ENCODE measurements around the gene PTPN3. TPM values are rescaled to one million over a fixed set of nuclear protein-coding genes. Genes with fewer than 3 reads are reported as not detected.
A peak's percentile ranks its signal among the peaks of the same experiment; 100 is the strongest.

The PTPN3 gene
- total RNA-seq, 2 donors from 2014 or later, result 23.6 to 26.7 TPM

DNA sequence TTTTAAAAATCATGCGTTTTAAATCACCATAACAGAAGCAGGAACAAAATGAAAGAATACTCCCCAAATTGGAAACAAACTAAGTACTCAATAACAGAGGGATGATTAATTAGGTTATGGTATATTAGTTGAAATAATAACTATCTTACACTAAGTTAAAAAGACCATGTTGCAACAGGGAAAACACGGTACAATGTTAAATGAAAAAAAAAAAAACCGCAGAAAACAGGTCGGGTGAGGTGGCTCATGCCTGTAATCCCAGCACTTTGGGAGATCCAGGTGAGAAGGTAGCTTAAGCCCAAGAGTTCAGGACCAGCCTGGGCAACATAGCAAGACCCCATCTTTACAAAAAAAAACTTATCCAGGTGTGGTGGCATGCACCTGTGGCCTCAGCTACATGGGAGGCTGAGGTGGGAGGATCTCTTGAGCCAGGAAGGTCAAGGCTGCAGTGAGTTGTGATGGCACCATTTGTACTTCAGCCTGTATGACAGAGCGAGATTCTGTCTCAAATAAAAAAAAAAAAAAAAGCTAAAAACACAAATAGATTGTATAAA is 2.4 kb upstream of the PTPN3 start:
- Histone ChIP-seq H3K4me3 (no peak overlapping the region), H3K9me3 (no peaks in the 10 kb centered on the region), H3K36me3 (no peaks in the 10 kb centered on the region), H3K9ac (ENCODE audit: low read depth in 2 of 2, low read length in 2 of 2) (peak overlapping the region in 1 of 2 donors; percentile 54), H3K4me1 (no peaks in the 10 kb centered on the region), H3K27me3 (peaks cover 7% of the 10 kb centered on the region), H3K27ac (no peak overlapping the region)
- DNase-seq, result no peak
- intact Hi-C loops (cut with DNase I), result no loop called here
- TF ChIP-seq, protein P1, sequence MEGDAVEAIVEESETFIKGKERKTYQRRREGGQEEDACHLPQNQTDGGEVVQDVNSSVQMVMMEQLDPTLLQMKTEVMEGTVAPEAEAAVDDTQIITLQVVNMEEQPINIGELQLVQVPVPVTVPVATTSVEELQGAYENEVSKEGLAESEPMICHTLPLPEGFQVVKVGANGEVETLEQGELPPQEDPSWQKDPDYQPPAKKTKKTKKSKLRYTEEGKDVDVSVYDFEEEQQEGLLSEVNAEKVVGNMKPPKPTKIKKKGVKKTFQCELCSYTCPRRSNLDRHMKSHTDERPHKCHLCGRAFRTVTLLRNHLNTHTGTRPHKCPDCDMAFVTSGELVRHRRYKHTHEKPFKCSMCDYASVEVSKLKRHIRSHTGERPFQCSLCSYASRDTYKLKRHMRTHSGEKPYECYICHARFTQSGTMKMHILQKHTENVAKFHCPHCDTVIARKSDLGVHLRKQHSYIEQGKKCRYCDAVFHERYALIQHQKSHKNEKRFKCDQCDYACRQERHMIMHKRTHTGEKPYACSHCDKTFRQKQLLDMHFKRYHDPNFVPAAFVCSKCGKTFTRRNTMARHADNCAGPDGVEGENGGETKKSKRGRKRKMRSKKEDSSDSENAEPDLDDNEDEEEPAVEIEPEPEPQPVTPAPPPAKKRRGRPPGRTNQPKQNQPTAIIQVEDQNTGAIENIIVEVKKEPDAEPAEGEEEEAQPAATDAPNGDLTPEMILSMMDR (IDR thresholded peaks at IDR 0.05), result no peak

DNA sequence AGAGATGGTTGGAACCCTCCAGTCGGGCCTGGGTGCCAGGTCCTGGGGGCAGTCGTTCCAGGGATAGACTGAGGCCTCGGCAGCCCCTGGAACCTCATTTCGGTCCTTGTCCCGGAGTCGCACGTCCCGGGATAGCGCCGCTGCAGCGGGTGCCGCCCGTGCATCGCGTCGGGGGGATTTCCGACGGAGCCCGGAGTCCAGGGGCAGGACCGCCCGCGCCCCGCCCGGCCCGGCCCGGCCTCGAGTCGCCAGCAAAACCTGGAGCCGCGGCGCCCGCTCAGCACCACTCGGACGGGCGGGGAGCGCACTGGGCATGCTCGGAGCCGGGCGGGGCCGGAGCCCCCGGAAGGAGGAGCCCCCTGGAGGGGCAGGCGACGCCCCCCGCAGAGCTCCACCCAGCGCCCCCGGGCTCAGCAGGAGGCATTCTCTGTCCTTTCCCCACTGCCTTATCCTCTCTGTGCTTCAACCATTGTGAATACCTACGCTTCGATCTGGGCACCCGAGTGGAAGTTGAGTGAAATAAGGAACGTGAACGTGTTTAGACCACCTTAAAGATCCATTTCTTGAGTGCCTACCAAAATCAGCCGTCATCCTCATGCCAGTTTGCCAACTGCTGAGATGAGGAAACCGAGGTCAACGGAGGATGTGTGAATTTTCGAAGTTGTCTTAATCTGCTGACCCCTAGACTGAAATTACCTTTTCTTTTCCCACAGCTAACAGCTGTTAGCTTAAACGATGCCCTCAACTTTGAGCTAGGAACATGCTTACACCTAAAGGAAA is 1.7 kb upstream of the PTPN3 start:
- no peak overlapping the region for H3K27ac ChIP-seq
- H3K9me3 ChIP-seq, result no peaks in the 10 kb centered on the region
- DNase-seq, result peak; percentile 77
- H3K36me3 ChIP-seq, result no peaks in the 10 kb centered on the region
- intact Hi-C loops (cut with DNase I), result no loop called here
- H3K9ac ChIP-seq (ENCODE audit: low read depth in 2 of 2, low read length in 2 of 2), result peak overlapping the region in 1 of 2 donors; percentile 57
- H3K4me1 ChIP-seq, result no peaks in the 10 kb centered on the region
- TF ChIP-seq, protein P1 (IDR thresholded peaks at IDR 0.05), result no peak
- peaks cover 7% of the 10 kb centered on the region for H3K27me3 ChIP-seq
- H3K4me3 ChIP-seq, result peak overlapping the region; percentile 37

- DNase-seq, result no peak
- no peaks in the 10 kb centered on the region for H3K9me3 ChIP-seq
- H3K27ac ChIP-seq, result no peak overlapping the region
- H3K9ac ChIP-seq (ENCODE audit: low read depth in 2 of 2, low read length in 2 of 2), result peak overlapping the region in 1 of 2 donors; percentile 57
- intact Hi-C loops (cut with DNase I), result no loop called here
- peak overlapping the region; percentile 37 for H3K4me3 ChIP-seq
- no peaks in the 10 kb centered on the region for H3K4me1 ChIP-seq
- no peaks in the 10 kb centered on the region for H3K36me3 ChIP-seq
- TF ChIP-seq, protein P1 (IDR thresholded peaks at IDR 0.05), result no peak
- peaks cover 7% of the 10 kb centered on the region for H3K27me3 ChIP-seq
These were observed 1.1 kb upstream of the PTPN3 start for GRCh38 chr9:109499093-109499630.

DNA sequence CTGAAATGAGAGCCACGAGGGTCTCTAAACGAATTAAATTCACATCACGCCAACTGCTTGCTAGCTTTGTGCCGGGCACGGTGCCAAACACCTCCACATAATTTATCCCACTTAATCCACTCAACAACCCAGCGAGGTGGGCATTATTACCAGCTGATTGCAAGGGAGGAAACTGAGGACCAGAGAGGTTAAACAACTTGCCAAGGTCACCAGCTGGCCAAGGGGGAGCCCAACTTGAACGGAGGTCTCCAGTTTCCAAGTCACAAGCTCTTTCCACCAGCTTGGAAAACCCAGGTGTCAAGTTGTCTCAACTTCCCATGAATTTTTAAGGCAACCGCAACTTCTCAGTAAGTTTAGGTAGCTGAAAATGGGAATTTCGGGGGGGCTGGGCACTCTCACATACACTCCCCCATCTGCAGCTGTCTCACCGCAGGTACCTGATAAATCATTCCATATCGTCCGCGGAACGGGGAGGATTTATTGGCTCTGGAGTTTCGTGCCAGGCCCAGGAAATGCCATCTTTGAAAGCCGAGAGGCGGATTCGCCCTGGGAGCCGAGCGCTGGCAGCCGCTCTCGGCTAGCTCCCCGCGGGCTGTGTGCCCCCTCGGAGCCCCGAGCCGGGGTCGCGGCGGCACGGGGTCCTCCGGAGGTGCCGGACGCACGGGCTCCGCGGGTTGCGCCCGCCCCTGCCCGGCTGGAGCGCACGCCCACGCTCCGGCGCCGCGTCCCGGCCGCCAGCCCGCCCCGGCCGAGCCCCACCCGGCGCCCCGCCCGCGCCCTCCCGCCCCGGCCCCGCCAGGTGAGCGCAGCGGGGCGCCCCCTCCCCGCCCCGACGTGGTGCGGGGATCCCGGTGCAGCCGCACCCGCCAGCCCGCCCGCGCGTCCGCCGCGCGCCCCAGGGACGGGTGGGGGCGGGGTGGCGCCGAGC is 617 bp downstream of the PTPN3 start:
- peak overlapping the region; percentile 57 for H3K27ac ChIP-seq
- H3K4me1 ChIP-seq, result no peaks in the 10 kb centered on the region
- peak; percentile 66 for DNase-seq
- peak overlapping the region; percentile 52 for H3K4me3 ChIP-seq
- peak overlapping the region; percentile 66 to 81 for H3K9ac ChIP-seq (ENCODE audit: low read depth in 2 of 2, low read length in 2 of 2)
- H3K27me3 ChIP-seq, result peaks cover 7% of the 10 kb centered on the region
- TF ChIP-seq, protein P1 (IDR thresholded peaks at IDR 0.05), result no peak
- no peaks in the 10 kb centered on the region for H3K36me3 ChIP-seq
- intact Hi-C loops (cut with DNase I), result no loop called here
- H3K9me3 ChIP-seq, result no peaks in the 10 kb centered on the region

DNA sequence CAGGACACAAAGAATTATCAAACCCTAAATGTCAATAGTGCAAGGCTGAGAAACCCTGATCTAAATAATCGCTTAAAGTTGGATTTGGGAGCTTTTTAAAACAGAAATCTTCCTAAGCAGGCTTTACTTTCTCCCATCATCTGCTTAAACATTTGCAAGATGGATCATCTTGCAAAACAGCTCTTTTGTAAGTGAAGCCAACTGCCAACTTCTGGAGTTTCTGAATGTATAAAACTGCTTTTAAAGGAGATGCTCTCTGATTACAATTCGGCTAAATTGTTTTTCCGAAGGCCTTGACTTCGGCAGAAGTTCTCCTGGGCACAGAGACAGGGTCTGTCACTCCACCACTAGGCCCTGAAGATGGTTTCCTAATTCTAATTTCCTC is 1.3 kb downstream of the PTPN3 start:
- Histone ChIP-seq H3K4me3 (peak overlapping the region; percentile 52), H3K9ac (ENCODE audit: low read depth in 2 of 2, low read length in 2 of 2) (peak overlapping the region in 1 of 2 donors; percentile 81), H3K27ac (peak overlapping the region; percentile 57), H3K4me1 (no peaks in the 10 kb centered on the region), H3K9me3 (no peaks in the 10 kb centered on the region), H3K36me3 (no peaks in the 10 kb centered on the region), H3K27me3 (peaks cover 7% of the 10 kb centered on the region)
- TF ChIP-seq, protein P1 (IDR thresholded peaks at IDR 0.05), result no peak
- no peak for DNase-seq
- intact Hi-C loops (cut with DNase I), result no loop called here

Data from colonic mucosa (tissue), 4 donors.